NOMO-1 (cell line): ENCODE results near the gene RANBP3.
A peak's percentile ranks its signal among the peaks of the same experiment; 100 is the strongest.

Experiments
- DNase-seq, 2 experiments: peaks; one replicate each; lab custom pipeline; 2025; ENCODE audit not compliant: unreplicated experiment in 2 of 2; lab: John Stamatoyannopoulos, UW

The RANBP3 gene

GRCh38 chr19:5908773-5909442 lies 69.0 kb downstream of the RANBP3 start:
- DNase-seq, result no peak

GRCh38 chr19:5907241-5907640 lies 70.7 kb downstream of the RANBP3 start:
- no peak for DNase-seq

- no peak for DNase-seq
Observed at GRCh38 chr19:5905114-5905778, 72.7 kb downstream of the RANBP3 start.

- DNase-seq, result peak; percentile 99 to 100
Observed at GRCh38 chr19:5904352-5905113, 73.4 kb downstream of the RANBP3 start, which contains the start of gene VMAC. VMAC (plus strand) TSS chr19:5904872; CDS start chr19:5904891, 19 bp downstream.

GRCh38 chr19:5903624-5904351 lies 74.2 kb downstream of the RANBP3 start, which contains the start of gene NDUFA11:
NDUFA11 (minus strand) TSS chr19:5903790; CDS start chr19:5903708, 82 bp downstream.
- peak; percentile 91 to 93 for DNase-seq

GRCh38 chr19:5903056-5903623 lies 74.8 kb downstream of the RANBP3 start:
- peak in 1 of 2 experiments; percentile 11 for DNase-seq

- DNase-seq, result no peak
Observed at GRCh38 chr19:5900976-5901375, 77.0 kb downstream of the RANBP3 start.

GRCh38 chr19:5899728-5900526 lies 78.0 kb downstream of the RANBP3 start:
- DNase-seq, result no peak

- DNase-seq, result no peak
Observed at GRCh38 chr19:5897189-5897969, 80.6 kb downstream of the RANBP3 start.

- DNase-seq, result no peak
Observed at GRCh38 chr19:5896365-5897076, 81.4 kb downstream of the RANBP3 start.

GRCh38 chr19:5895890-5896289 lies 82.0 kb downstream of the RANBP3 start:
- DNase-seq, result no peak

GRCh38 chr19:5895409-5895808 lies 82.5 kb downstream of the RANBP3 start:
- no peak for DNase-seq

GRCh38 chr19:5894704-5895349 lies 83.1 kb downstream of the RANBP3 start:
- no peak for DNase-seq

- no peak for DNase-seq
Observed at GRCh38 chr19:5893907-5894703, 83.8 kb downstream of the RANBP3 start.

GRCh38 chr19:5893296-5893903 lies 84.5 kb downstream of the RANBP3 start:
- DNase-seq, result no peak

GRCh38 chr19:5892772-5893275 lies 85.1 kb downstream of the RANBP3 start:
- DNase-seq, result no peak
